Measurements from ENCODE around the gene EXOSC10. TPM values are rescaled to one million over a fixed set of nuclear protein-coding genes. Genes with fewer than 3 reads are reported as not detected.

The EXOSC10 gene
- total and polyA plus RNA-seq, 2 of the 13 experiments (the other 11 are each of a cell fraction or from before 2014, with no cell fraction given) = 48.4 to 67.6 TPM

GRCh38 chr1:11046625-11047365 lies 52.9 kb downstream of the EXOSC10 start, which contains the start of gene MASP2 (continued):
- TF ChIP-seq PITX1 (CRISPR knock-in tag; IDR thresholded peaks at IDR 0.05) (0 out of 2 replicates have a peak, but pooled peaks have one; percentile 13), SOX5 (CRISPR knock-in tag; IDR thresholded peaks at IDR 0.05; ENCODE audit: borderline replicate concordance) (0 out of 2 replicates have a peak, but pooled peaks have one; percentile 29), MXD3 (CRISPR knock-in tag; IDR thresholded peaks at IDR 0.05) (no peak), RERE (CRISPR knock-in tag; IDR thresholded peaks at IDR 0.05; ENCODE audit: low read depth) (no peak), AHR (CRISPR knock-in tag; IDR thresholded peaks at IDR 0.05) (peak; percentile 58; the same call in 1 of the 2 replicates), TOE1 (CRISPR knock-in tag; IDR thresholded peaks at IDR 0.05) (no peak), TBP (CRISPR knock-in tag; IDR thresholded peaks at IDR 0.05) (no peak), SRSF9 (IDR thresholded peaks at IDR 0.05; ENCODE audit: borderline replicate concordance, insufficient read depth, low read depth, low read length, poor library complexity, severe bottlenecking) (no peak), THAP9 (CRISPR knock-in tag; IDR thresholded peaks at IDR 0.05; ENCODE audit: borderline replicate concordance) (no peak; the same call in 1 of the 2 replicates), TCF7L2 (IDR thresholded peaks at IDR 0.05; ENCODE audit: low read depth, low read length) (no peak), ZNF777 (CRISPR knock-in tag; IDR thresholded peaks at IDR 0.05) (peak; percentile 64; the same call in 1 of the 2 replicates), RFXAP (CRISPR knock-in tag; IDR thresholded peaks at IDR 0.05; ENCODE audit: borderline replicate concordance) (no peak), ZNF343 (CRISPR knock-in tag; IDR thresholded peaks at IDR 0.05) (no peak), PRDM10 (CRISPR knock-in tag; IDR thresholded peaks at IDR 0.05; ENCODE audit: low read depth) (peak; percentile 72; the same call in 1 of the 2 replicates), ZNF83 (CRISPR knock-in tag; IDR thresholded peaks at IDR 0.05; ENCODE audit: borderline replicate concordance) (peak; percentile 68; the same call in 1 of the 2 replicates)

Data from HepG2 (cell line).